OCI-LY1 (cell line): Measurements from ENCODE around the gene SLC2A3.

ENCODE experiments used
- EZH2 ChIP-seq: fragments of 200-600 bp; sonication (generic), shearing (Covaris generic); IDR thresholded peaks from 2 replicates; pipeline ENCODE4 v1.8.0; 2017; ENCODE audit warnings: borderline replicate concordance, mixed run types, mild to moderate bottlenecking, antibody characterized with exemption, low read length, moderate library complexity, mixed read lengths
- TF ChIP-seq, protein P1 (sequence below): fragments of 200-600 bp; sonication (generic), shearing (Covaris generic); IDR thresholded peaks from 2 replicates; pipeline ENCODE4 v1.5.1; 2017; ENCODE audit warnings: mild to moderate bottlenecking, antibody characterized with exemption, low read length, moderate library complexity, mixed read lengths

DNA sequence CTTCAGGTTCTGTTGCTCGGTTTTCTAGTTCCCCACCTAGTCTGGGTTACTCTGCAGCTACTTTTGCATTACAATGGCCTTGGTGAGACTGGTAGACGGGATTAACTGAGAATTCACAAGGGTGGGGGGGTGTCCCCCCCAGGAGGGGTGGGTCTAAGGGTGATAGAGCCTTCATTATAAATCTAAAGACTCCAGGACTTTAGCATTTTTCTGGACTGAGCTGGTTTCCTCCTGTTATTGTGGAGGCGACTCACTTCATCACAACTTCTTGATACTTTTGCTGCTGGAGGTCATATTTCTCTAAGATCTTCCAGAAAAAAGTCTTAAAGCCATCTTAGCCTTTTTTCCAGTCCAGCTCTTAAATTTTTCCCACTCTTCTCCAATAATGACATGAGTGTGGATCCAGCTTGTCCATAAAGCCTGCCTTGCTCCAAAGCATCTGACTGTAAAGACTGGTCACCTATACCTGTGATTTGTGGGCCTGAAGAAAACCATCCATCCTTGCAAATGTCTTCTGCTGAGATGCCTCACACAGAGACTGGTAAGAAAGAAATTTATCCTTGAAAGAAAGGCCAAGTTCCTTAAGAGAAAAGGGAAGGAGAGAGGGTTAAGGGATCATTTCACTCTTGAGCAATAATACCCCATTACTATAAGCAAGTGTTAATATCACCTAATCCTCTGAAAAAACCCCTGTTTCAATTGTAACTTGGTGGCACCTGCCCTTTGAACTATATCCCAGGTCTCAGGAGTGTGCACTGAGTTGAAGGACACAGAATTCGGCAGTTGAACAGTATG is 43.6 kb downstream of the SLC2A3 start:
- TF ChIP-seq EZH2: no peak
- TF ChIP-seq, protein P1, sequence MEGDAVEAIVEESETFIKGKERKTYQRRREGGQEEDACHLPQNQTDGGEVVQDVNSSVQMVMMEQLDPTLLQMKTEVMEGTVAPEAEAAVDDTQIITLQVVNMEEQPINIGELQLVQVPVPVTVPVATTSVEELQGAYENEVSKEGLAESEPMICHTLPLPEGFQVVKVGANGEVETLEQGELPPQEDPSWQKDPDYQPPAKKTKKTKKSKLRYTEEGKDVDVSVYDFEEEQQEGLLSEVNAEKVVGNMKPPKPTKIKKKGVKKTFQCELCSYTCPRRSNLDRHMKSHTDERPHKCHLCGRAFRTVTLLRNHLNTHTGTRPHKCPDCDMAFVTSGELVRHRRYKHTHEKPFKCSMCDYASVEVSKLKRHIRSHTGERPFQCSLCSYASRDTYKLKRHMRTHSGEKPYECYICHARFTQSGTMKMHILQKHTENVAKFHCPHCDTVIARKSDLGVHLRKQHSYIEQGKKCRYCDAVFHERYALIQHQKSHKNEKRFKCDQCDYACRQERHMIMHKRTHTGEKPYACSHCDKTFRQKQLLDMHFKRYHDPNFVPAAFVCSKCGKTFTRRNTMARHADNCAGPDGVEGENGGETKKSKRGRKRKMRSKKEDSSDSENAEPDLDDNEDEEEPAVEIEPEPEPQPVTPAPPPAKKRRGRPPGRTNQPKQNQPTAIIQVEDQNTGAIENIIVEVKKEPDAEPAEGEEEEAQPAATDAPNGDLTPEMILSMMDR: no peak
